HG03558 (cell line): ENCODE results near the gene CEP68.

ENCODE experiments used
- ATAC-seq: cut with Tn5 transposase; IDR thresholded peaks from one replicate; pipeline ENCODE4 v1.9.1; 2021; ENCODE audit warnings: moderate number of reproducible peaks; ENCODE audit not compliant: unreplicated experiment; ENCODE audit errors: extremely low read depth

CEP68 gene

DNA sequence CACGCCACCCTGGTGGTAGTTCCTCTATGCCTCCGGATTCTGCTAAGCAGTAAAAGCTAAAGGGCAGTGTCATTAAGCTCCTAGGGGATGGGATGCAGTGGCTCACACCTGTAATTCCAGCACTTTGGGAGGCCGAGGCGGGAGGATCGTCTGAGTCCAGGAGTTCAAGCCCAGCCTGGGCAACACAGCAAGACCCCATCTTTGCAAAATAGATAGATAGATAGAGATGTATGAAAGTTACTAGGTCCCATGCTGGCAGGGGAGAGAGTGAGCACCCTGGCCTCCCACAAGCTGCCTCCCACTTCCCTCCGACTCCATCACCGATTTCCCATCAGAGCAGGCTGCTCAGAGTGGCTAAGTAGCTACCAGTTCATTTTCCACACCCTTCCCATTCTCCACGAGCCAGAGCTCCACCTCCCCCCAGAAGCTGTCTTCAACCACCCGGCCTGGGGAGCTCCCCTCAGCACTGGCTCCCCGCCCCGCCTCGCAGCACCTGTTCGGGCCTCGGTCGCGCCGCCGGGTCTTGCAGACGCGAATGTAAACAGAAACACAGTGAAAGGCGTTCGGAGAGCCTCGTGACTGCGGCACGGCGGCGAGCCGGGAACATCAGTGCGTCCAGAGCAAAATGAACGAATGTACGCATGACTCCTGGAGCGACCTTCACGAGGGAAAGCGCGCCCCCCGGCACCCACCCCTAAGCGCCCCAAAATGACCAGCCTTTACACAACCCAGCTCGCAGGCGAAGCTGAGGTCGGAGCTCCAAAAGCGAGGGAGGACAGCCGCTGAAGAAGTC, 598 bp upstream of the CEP68 start:
- ATAC-seq = no peak

DNA sequence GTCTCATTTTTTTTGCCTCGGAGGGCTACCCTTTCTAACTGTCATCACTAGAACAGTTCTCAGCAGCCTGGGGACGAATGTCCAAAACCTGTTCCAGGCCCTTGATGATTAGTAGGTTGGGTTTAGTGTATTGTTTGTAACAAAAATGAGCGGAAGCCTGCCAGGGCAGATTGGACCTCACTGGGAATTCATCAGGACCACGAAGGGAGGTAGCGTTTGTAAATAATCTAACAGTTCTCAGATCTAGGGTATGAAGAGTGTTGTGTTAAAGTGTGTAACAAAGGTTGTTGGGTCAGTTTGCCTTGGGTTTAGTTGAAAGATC, 799 bp downstream of the CEP68 start:
- ATAC-seq = no peak

DNA sequence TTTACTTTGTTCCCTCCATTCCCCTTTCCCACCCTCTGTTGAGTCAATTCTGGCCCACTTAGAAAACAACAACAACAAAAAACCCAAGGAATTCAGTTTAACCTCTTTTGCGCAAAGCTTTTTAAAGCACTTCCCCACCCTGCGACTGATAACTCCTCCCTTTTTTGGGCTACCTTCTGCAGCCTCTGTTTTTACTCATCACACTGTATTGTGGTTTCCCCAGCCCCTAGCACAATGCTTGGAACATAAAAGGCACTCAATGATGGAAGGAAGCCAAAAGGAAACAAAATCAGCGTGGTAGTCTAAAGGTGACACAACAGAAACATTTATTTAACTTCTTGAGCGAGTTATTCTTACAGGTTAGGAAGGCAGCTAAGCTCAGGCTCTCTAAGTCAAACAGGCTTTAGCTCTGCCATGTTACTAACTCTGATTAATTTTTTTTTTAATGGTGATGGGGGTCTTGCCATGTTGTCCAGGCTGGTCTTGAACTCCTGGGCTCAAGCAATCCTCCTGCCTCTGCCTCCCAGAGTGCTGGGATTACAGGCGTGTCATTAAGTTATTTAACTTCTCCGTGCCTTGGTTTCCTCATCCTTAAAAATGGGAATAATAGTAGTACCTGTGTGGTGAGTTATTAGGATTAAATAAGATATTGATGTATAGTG, 1.3 kb downstream of the CEP68 start:
- peak; percentile 20 for ATAC-seq

- ATAC-seq = no peak
Observed at GRCh38 chr2:65059071-65059470, 2.9 kb downstream of the CEP68 start.

DNA sequence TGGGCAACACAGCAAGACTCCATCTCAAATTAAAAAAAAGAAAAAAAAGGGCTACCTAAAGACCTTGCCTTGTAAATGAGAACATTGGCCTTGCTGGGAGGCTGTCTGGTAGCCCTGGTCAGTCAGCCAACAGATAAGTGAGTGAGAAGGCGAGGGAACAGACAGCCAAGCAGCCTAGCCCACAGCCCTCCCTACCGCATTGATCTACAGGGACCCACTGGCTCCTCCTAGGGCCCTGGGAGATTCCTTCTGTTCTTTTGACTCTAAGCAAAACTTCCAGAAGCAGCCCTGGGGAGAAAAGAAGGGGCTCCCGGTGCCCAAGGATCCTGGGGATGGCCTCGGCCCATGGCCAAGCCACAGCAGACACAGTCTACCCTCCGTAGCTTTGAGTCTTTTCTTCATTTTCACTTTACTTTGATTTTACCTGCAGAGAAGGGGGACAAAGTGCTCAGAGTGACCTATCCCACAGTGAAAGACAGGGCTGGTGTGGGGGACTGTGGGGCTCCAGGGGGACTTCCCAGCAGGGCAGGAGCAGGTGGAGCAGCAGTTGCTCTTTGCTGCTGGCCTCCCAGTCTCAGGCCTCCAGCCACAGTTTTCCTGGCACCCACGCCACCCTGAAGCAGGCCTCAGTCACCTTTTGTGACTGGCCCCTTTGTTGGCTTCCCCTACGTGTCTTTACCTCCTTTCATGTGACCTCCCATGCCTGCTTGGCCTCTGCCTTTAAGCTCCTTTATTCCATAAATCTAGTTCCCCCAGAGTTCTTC, 5.1 kb downstream of the CEP68 start:
- no peak for ATAC-seq

DNA sequence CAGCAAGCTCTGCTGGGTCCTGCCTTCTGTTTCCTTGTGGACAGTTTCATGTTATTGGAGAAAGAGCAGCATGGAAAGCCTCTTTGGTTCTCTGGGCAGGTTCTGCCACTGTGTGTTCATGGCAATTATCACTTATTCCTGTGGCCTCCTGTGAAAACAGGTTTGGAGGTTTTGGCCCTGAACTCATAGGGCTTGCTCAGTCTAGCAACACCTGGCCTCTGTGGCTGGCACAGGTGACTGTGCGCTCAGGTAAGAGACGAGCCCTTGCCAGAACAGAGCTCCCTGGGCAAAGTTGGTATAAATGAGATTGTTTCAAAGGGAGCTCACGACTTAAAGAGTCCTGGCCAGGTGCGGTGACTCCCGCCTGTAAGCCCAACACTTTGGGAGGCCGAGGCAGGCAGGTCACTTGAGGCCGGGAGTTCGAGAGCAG, 5.7 kb downstream of the CEP68 start:
- no peak for ATAC-seq

- no peak for ATAC-seq
Observed at GRCh38 chr2:65062843-65063825, 6.9 kb downstream of the CEP68 start.

DNA sequence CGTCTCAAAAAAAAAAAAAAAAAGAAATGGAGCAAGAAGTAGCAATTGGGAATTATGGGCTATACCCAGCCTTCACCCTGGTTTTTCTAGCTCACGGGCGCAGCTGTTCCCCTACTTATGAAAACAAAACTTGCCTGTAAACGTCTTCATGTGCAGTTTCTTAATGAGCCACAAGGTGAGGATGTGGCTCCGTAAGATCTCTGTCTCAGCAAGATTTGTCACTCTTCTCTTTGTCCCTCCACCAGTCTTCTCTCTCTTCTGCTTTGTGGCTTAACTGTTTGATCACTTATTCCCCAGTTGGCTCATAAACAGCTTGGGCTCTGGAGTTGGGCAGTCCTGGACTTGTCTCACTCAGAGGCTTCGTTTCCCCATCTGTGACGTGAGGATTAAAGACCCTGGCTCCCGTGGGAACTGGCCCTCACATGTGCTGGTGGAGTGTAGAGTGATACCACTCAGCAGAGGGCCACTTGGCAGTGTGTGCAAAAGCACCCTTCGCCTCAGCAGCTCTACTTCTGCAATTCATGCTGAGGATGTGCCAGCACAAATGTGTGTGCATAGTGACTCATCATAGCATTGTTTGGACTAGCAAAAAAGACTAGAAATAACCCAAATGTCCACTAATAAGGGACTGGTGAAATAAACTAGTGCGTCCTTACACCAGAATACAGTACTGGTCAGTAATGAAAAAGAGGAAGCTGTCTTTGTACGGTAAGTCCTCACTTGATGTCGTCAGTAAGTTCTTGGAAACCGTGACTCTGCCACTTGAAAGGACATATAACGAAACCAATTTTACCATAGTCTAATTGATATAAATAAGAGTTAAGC, 8.7 kb downstream of the CEP68 start:
- ATAC-seq = peak; percentile 63

DNA sequence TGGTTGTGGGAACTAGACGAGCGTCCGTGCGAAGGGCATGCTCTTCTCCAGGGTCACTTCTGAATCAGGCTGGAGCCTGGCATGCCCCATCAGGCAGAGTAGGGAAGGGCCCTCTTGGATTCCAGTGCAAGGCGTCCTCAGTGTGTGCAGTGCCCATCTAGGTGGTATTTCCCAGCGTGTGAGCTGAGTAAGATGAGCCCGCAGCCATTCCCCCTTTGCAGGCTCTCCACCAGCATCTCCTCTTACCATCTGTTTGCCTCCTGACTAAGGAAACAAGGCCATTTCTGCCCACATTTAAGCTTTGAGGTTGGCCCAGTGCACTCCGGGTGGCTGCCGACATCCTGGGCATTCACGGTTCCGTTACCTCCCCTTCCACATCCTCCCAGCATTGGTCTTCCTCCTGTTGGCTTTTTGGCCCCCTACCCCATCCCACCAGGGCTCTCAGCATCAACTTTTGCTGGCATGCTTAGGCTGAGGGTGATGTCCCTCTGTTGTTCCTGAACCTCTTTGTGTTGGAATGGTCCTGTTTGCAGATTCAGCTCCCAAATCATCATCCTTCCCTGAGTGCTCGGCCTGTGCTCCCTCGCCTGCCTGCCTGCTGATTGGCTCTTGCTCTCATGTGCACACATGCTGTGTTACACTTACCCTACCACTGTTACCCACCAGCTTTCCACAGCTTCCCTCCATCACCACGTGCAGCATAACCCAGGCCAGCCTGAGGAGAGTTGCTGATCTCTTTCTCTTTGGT, 11.8 kb downstream of the CEP68 start:
- ATAC-seq = no peak

GRCh38 chr2:65069439-65069824, 13.2 kb downstream of the CEP68 start:
- ATAC-seq = no peak

DNA sequence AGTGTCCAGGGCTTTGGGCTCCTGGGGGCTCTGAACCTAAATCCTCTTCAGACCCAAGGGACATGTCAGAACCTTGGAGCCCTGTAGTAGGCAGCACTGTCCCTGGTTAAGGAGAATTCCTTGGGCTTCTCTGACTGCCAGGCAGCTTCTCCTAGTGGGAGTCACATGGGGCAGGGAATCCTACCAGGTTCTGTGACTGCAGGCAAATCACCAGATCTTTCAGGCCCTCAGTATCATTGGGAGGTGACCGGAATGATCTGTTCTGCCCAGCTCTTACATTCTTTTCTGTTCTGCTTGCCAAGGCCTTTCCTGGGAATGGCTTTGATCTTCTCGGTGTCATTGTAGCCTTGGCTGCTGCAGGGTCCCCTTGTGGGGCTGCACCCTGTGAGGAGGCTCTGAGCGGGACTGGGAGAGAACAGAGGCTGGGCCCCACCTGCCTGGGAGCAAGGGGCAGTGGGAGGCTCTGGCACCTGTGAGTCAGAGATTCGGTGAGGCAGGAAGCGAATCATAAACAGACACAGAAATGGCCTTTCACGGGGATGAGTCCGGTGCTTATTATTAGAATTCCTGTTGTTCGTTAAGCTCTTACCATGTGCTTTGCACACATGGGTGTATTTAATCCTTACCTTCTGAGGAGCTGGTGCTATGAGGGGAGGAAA, 14.1 kb downstream of the CEP68 start:
- ATAC-seq = no peak

DNA sequence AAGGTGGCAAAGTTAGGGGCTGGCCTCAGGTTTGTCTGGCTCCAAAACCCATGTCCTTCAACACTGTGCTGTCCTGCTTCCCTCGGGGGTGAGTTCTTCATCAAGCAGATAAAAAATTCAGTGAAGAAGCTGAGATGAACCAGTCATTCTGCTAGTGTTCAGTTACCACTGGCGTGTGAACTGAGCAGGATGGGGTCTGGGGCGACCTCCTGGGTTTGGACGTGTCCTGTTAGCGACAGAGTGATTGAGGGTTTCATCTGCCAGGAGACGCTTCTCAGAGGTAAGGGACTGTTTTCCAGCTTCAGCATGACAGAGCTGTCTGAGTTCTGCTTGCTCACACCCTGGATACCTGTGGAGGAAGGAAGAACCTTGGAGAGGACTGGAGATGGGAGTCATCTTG, 14.6 kb downstream of the CEP68 start:
- no peak for ATAC-seq

- ATAC-seq = no peak
Observed at GRCh38 chr2:65071499-65072180, 15.4 kb downstream of the CEP68 start.

DNA sequence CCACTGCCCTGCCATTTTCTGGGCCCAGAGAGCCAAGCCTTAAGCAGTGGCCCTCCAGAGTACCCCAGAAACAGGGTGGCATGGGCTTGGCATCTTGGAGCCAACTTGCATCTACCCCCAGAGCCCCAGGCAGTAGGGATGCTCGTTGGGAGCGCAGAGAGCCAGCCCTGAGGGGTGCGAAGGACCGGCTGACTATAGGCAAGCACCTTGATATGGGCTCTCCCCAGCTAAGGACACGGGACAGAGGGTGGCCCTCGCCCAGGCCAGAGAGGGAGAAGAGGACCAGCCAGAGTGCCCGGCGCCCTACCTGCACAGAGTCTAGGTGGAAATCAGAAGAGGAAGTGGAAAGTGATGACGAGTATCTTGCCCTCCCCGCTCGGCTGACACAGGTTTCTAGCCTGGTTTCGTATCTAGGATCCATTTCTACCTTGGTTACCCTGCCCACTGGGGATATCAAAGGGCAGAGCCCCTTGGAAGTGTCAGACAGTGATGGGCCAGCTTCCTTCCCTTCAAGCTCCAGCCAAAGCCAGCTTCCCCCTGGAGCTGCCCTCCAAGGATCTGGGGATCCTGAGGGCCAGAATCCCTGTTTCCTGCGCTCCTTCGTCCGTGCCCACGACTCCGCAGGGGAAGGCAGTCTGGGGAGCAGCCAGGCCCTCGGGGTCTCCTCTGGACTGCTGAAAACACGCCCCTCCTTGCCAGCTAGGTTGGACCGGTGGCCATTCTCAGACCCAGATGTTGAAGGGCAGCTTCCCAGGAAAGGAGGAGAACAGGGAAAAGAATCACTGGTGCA, 16.2 kb downstream of the CEP68 start:
- no peak for ATAC-seq

GRCh38 chr2:65073879-65074565, 17.8 kb downstream of the CEP68 start:
- no peak for ATAC-seq

GRCh38 chr2:65075176-65075575, 19.0 kb downstream of the CEP68 start:
- ATAC-seq = no peak
